K562 (cell line): ENCODE data around the gene TARM1. TPM values are rescaled to one million over a fixed set of nuclear protein-coding genes. Genes with fewer than 3 reads are reported as not detected.

Experiments
- ATAC-seq: fragments of 200-7000 bp; cut with Tn5 transposase; 3 replicates; pipeline ENCODE4 v1.9.1; 2020; ENCODE audit warnings: moderate library complexity
- BruUV-seq: library from RNA; stranded (reverse); fragments of 400-500 nt; replicated peaks from 2 replicates; lab custom pipeline; 2021; lab: Mats Ljungman, UMichigan
- CTCF ChIA-PET: fragments of 300-600 bp; formaldehyde crosslinking; extraction: SDS; loops from one replicate; lab custom pipeline; 2021; ENCODE audit warnings: low intra/inter-chr PET ratio; lab: Yijun Ruan, JAX
- POLR2A ChIA-PET: fragments of 300-600, 350-650 bp; sonication (Branson Sonifier 250); formaldehyde crosslinking; extraction: SDS; loops from one replicate; lab custom pipeline; 2021; ENCODE audit warnings: antibody characterized with exemption, inconsistent platforms; lab: Yijun Ruan, JAX
- DNase-seq, 4 experiments: peaks; one replicate each; pipeline versions ENCODE4 v3.0.0 to v3.0.0-alpha.2; 2011 to 2018; ENCODE audit warnings: low spot score in 3 of 4, mixed read lengths in 3 of 4; ENCODE audit errors: extremely low read depth in 1 of 4
- FAIRE-seq: peaks from 2 replicates; lab custom pipeline; 2011; peaks lifted over from hg19 to GRCh38; lab: Jason Lieb, UNC
- H2AFZ ChIP-seq: 2 replicates; pipeline ENCODE4 v1.6.0; 2011; ENCODE audit warnings: low read depth, low read length, control low read depth, inconsistent platforms
- H3K27ac ChIP-seq: fragments of 200-600 bp; 3 replicates; pipeline ENCODE4 v1.8.0; 2011; ENCODE audit warnings: low read depth, mild to moderate bottlenecking, control low read depth, inconsistent platforms, low read length, moderate library complexity, mixed read lengths; ENCODE audit errors: extremely low read depth
- H3K27me3 ChIP-seq, 2 experiments: fragments of 300-600 bp in 1 of 2; 2 replicates in 1 of 2; 3 replicates in 1 of 2; pipeline versions ENCODE4 v1.6.0 to v1.8.0; 2011; ENCODE audit warnings: inconsistent platforms in 2 of 2, low read length in 2 of 2, mild to moderate bottlenecking in 1 of 2, mixed read lengths in 1 of 2, moderate library complexity in 1 of 2; ENCODE audit not compliant: control insufficient read depth in 2 of 2, insufficient read depth in 2 of 2
- H3K36me3 ChIP-seq: fragments of 300-600 bp; 3 replicates; pipeline ENCODE4 v1.8.0; 2011; ENCODE audit warnings: mild to moderate bottlenecking, low read length, inconsistent platforms; ENCODE audit not compliant: control insufficient read depth, insufficient read depth
- H3K4me1 ChIP-seq, 2 experiments: fragments of 200-600 bp in 1 of 2; replicated peaks in 1 of 2; 2 replicates in 1 of 2; 3 replicates in 1 of 2; pipeline versions ENCODE4 v1.5.1 to v1.8.0; 2011; ENCODE audit warnings: inconsistent platforms in 2 of 2, low read length in 2 of 2, mild to moderate bottlenecking in 1 of 2, mixed read lengths in 1 of 2, moderate library complexity in 1 of 2; ENCODE audit not compliant: control insufficient read depth in 2 of 2, insufficient read depth in 2 of 2
- H3K4me2 ChIP-seq: 2 replicates; pipeline ENCODE4 v1.6.1; 2011; ENCODE audit warnings: low read length, control low read depth, inconsistent platforms, mixed read lengths; ENCODE audit not compliant: insufficient read depth
- H3K4me3 ChIP-seq: fragments of 200-600 bp; sonication (generic), shearing (Covaris generic); 2 replicates; pipeline ENCODE4 v1.5.1; 2016; ENCODE audit warnings: control low read depth, inconsistent platforms
- H3K79me2 ChIP-seq: fragments of 200-600 bp; 3 replicates; pipeline ENCODE4 v1.8.0; 2011; ENCODE audit warnings: low read length, inconsistent platforms; ENCODE audit not compliant: control insufficient read depth, insufficient read depth
- H3K9ac ChIP-seq, 2 experiments: 2 replicates each; pipeline versions ENCODE4 v1.6.0 to v1.6.1; 2011; ENCODE audit warnings: low read depth in 2 of 2, low read length in 2 of 2, control low read depth in 1 of 2, inconsistent platforms in 1 of 2, mild to moderate bottlenecking in 1 of 2, mixed read lengths in 1 of 2; ENCODE audit not compliant: insufficient read depth in 1 of 2
- H3K9me1 ChIP-seq: one replicate; pipeline ENCODE4 v1.6.0; 2011; ENCODE audit warnings: inconsistent platforms, mild to moderate bottlenecking, low read length, moderate library complexity; ENCODE audit not compliant: control insufficient read depth, insufficient read depth
- H3K9me3 ChIP-seq: replicated peaks from 2 replicates; pipeline ENCODE4 v1.5.1; 2011; ENCODE audit warnings: low read depth, low read length, inconsistent platforms; ENCODE audit not compliant: control insufficient read depth, insufficient read depth
- H4K20me1 ChIP-seq: replicated peaks from 2 replicates; pipeline ENCODE4 v1.6.1; 2011; ENCODE audit warnings: low read length, inconsistent platforms, mixed read lengths; ENCODE audit not compliant: control insufficient read depth, insufficient read depth
- CREB3 ChIP-seq: fragments of 450-650 bp; conservative IDR thresholded peaks from 2 replicates; pipeline ENCODE4 v1.6.1; 2016; ENCODE audit warnings: missing genetic modification characterization, low read depth, mild to moderate bottlenecking, missing compliant biosample characterization, moderate library complexity
- CXXC5 ChIP-seq: fragments of 250-450 bp; sonication (Bioruptor Pico); IDR thresholded peaks from 2 replicates; pipeline ENCODE4 v1.8.0; 2022; ENCODE audit warnings: inconsistent platforms, mild to moderate bottlenecking, moderate library complexity
- E2F6 ChIP-seq, 2 experiments: IDR thresholded peaks; 2 replicates each; pipeline ENCODE4 v1.6.1; 2011; ENCODE audit warnings: borderline replicate concordance in 1 of 2, control low read depth in 1 of 2, low read depth in 1 of 2, low read length in 1 of 2, mild to moderate bottlenecking in 1 of 2, mixed read lengths in 1 of 2, moderate library complexity in 1 of 2; ENCODE audit not compliant: insufficient read depth in 1 of 2, insufficient read length in 1 of 2, poor library complexity in 1 of 2, severe bottlenecking in 1 of 2; ENCODE audit errors: extremely low read depth in 1 of 2
- ELF2 ChIP-seq: fragments of 250-450 bp; sonication (Bioruptor Pico); IDR thresholded peaks from 2 replicates; pipeline ENCODE4 v1.5.0; 2021; ENCODE audit warnings: mild to moderate bottlenecking
- GATA2 ChIP-seq: sonication (generic); formaldehyde crosslinking; IDR thresholded peaks from 2 replicates; pipeline ENCODE4 v1.4.0; 2020; ENCODE audit warnings: mild to moderate bottlenecking, missing genetic modification reagents
- KDM4B ChIP-seq, 2 experiments: fragments of 450-650 bp in 1 of 2; sonication (generic) in 1 of 2; IDR thresholded peaks; 2 replicates each; pipeline ENCODE4 v1.6.1; 2016 to 2017; ENCODE audit warnings: borderline replicate concordance in 2 of 2, antibody characterized with exemption in 1 of 2, low read depth in 1 of 2, mild to moderate bottlenecking in 1 of 2
- NR0B1 ChIP-seq: fragments of 450-650 bp; IDR thresholded peaks from one replicate; pipeline ENCODE4 v1.6.1; 2018; ENCODE audit warnings: mild to moderate bottlenecking, moderate library complexity; ENCODE audit not compliant: partially characterized antibody
- OTX1 ChIP-seq: fragments of 450-650 bp; formaldehyde crosslinking; IDR thresholded peaks from 2 replicates; pipeline ENCODE4 v1.4.0; 2022; ENCODE audit warnings: mild to moderate bottlenecking
- POLR2H ChIP-seq: IDR thresholded peaks from 2 replicates; pipeline ENCODE4 v1.6.1; 2016; ENCODE audit warnings: missing genetic modification characterization, low read depth, mild to moderate bottlenecking, control low read depth, missing compliant biosample characterization, moderate library complexity
- SPI1 ChIP-seq: IDR thresholded peaks from 2 replicates; pipeline ENCODE4 v1.6.1; 2011; ENCODE audit warnings: low read depth, low read length, control low read depth, borderline replicate concordance
- THAP7 ChIP-seq: fragments of 250-450 bp; sonication (Bioruptor Pico); IDR thresholded peaks from 2 replicates; pipeline ENCODE4 v1.5.0; 2021
- U2AF2 ChIP-seq: fragments of 200-400 bp; formaldehyde crosslinking; optimal IDR thresholded peaks from 2 replicates; pipeline ENCODE3; 2017; ENCODE audit warnings: low read depth, mild to moderate bottlenecking, low read length
- ZNF766 ChIP-seq: fragments of 200-800 bp; sonication (Bioruptor generic); conservative IDR thresholded peaks from 2 replicates; pipeline ENCODE4 v1.6.1; 2016; ENCODE audit warnings: missing genetic modification characterization, missing compliant biosample characterization
- whole genome bisulfite sequencing: fragments of 100-300 bp; shearing (Covaris generic); methylation state at CpG from one replicate; pipeline ENCODE4 v1.1.6; 2016; ENCODE audit warnings: low coverage, mixed read lengths; ENCODE audit not compliant: insufficient coverage; ENCODE audit errors: missing lambda C conversion rate; 5-methylcytosine and 5-hydroxymethylcytosine counted together
- in situ Hi-C: fragments of 300-500 bp; cut with MboI; formaldehyde crosslinking; loops from 4 replicates; pipeline ENCODE4 v1.15.0; 2018; ENCODE audit warnings: inconsistent platforms, mixed read lengths
- intact Hi-C: fragments of 100-400 bp; cut with micrococcal nuclease; formaldehyde crosslinking; loops from 2 replicates; pipeline ENCODE4 v1.14.2; 2022
- polyA plus RNA-seq, 8 experiments: library from polyadenylated mRNA; depleted of rRNA in 4 of 8; stranded (reverse) in 5 of 8; unstranded in 3 of 8; fragments of >200 nt; fragmentation: Nextera tagmentation in 2 of 8; fragmentation: Illumina TruSeq in 1 of 8; extraction: Ambion mirVana in 2 of 8; extraction: Trizol in 1 of 8; gene quantifications; 2 replicates each; pipeline versions ENCODE4 v1.2.1 to v1.2.3, GENCODE V29; 2011 to 2014; ENCODE audit warnings: inconsistent platforms in 1 of 8, missing spikeins in 1 of 8
- total RNA-seq, 7 experiments: library from RNA; depleted of rRNA in 6 of 7; stranded (reverse); fragments of >200 nt in 6 of 7; fragmentation: Illumina TruSeq in 2 of 7; extraction: Trizol in 2 of 7; gene quantifications; 2 replicates each; pipeline versions ENCODE4 v1.2.1 to v1.2.3, GENCODE V29; 2011 to 2021; ENCODE audit warnings: low replicate concordance in 1 of 7

The TARM1 gene
- total and polyA plus RNA-seq, 9 of the 15 experiments (the other 6 are each of a cell fraction or from before 2014, with no cell fraction given), result not detected

DNA sequence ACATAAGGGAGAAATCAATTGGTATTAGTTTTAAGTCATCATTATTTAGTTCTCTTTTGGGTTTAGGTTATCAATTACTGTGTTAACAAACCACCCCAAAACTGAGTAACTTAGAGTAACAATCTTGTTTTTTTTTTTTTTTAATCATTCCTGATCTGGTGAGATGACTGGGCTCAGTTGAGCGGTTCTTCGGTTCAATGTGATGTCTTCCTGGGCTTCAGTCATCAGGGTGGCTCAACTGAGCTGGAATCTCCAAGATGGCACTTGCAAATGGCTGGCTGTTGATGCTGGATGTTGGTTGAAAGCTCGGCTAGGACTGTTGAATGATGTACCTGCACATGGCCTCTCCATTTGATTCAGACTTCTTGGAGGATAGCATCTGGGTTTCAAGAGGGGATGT lies 3.2 kb upstream of the TARM1 start (continued):
- TF ChIP-seq E2F6 (IDR thresholded peaks at IDR 0.05; ENCODE audit: borderline replicate concordance in 1 of 2, extremely low read depth in 1 of 2, insufficient read depth in 1 of 2, insufficient read length in 1 of 2, low read depth in 1 of 2, low read length in 1 of 2, poor library complexity in 1 of 2, severe bottlenecking in 1 of 2), result no peak
- no peak for TF ChIP-seq ZNF766
- TF ChIP-seq ELF2 (CRISPR knock-in tag), result no peak
- no peak for TF ChIP-seq CXXC5 (CRISPR knock-in tag)
- no peak for TF ChIP-seq POLR2H (tag)
- TF ChIP-seq NR0B1, result no peak
- TF ChIP-seq KDM4B (IDR thresholded peaks at IDR 0.05; ENCODE audit: borderline replicate concordance in 2 of 2, low read depth in 1 of 2), result no peak
- no peak for TF ChIP-seq OTX1 (CRISPR knock-in tag)

DNA sequence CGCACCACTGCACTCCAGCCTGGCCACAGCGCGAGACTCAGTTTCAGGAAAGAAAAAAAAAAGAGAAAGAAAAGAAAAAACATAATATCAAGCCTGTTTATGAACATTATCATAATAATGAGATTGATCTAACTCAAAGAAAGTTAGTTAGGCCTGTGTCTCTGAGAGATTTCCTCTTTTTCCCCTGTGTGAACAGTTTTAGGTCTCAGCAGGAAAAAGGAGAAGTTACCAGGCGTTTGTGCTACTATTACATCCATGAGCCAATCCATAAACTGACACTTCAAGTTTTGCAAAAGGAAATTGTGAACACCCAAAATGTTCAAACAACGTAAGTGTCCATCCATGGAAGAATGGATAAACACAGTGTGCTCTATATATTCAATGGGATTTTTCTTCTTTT lies 3.8 kb downstream of the TARM1 start:
- POLR2A ChIA-PET, result interaction anchor here (1.7 kb wide), 1 partner anchor 9 kb away, joined by 4 read pairs; no protein-coding TSS in a partner anchor
- ATAC-seq, result no peak
- BruUV-seq, result no TSS peak
- TF ChIP-seq CREB3 (tag) (no peak), U2AF2 (no peak), THAP7 (CRISPR knock-in tag) (no peak), SPI1 (no peak), GATA2 (CRISPR knock-in tag) (no peak)

More for the DNA sequence above, 3.8 kb downstream of the TARM1 start:
- H3K9me3 ChIP-seq, result peaks cover 5% of the 10 kb centered on the region
- H3K27me3 ChIP-seq, result peaks cover 9 to 41% of the 10 kb centered on the region in 2 experiments; a peak in 3 of 5 replicates
- DNase-seq (peak in 3 of 4 experiments; percentile 1), FAIRE-seq (no peak)
- intact Hi-C loops, result no loop called here
- H3K4me1 ChIP-seq, result no peaks in the 10 kb centered on the region
- CTCF ChIA-PET, result no interaction called here
- no peak overlapping the region for H3K9ac ChIP-seq
- no peaks in the 10 kb centered on the region for H3K36me3 ChIP-seq
- H3K4me3 ChIP-seq, result no peak overlapping the region
- no peak overlapping the region for H3K27ac ChIP-seq
- in situ Hi-C loops, result no loop called here
- H2AFZ ChIP-seq, result no peak overlapping the region
- WGBS, result 11% methylated on average over 4 of the region's 5 CpGs
- H3K4me2 ChIP-seq, result no peak overlapping the region
- no peaks in the 10 kb centered on the region for H3K9me1 ChIP-seq
- H3K79me2 ChIP-seq, result no peaks in the 10 kb centered on the region
- H4K20me1 ChIP-seq, result no peaks in the 10 kb centered on the region
